PC-3 (cell line): ENCODE measurements around the gene CLIP1. TPM values are rescaled to one million over a fixed set of nuclear protein-coding genes. Genes with fewer than 3 reads are reported as not detected.
"Not testable (repeated sequence)": the region's sequence is repeated elsewhere in the genome, so short reads cannot be mapped to it uniquely, and the experiment has no call there.

ENCODE experiments used
- ATAC-seq: fragments of 200-7000 bp; cut with Tn5 transposase; 2 replicates; pipeline ENCODE4 v1.9.1; 2020; ENCODE audit warnings: mild to moderate bottlenecking, moderate library complexity
- BruUV-seq: library from RNA; stranded (reverse); fragments of 400-500 nt; replicated peaks from 2 replicates; lab custom pipeline; 2021; lab: Mats Ljungman, UMichigan
- CTCF ChIA-PET: fragments of 300-600 bp; sonication (Branson Sonifier 250); formaldehyde crosslinking; loops from one replicate; lab custom pipeline; 2022; ENCODE audit warnings: antibody characterized with exemption; lab: Charles Lee
- POLR2A ChIA-PET: fragments of 300-600 bp; sonication (Branson Sonifier 250); formaldehyde crosslinking; loops from one replicate; lab custom pipeline; 2022; ENCODE audit warnings: antibody characterized with exemption; ENCODE audit not compliant: unreplicated experiment; lab: Charles Lee
- DNase-seq: peaks from one replicate; pipeline ENCODE4 v3.0.0-alpha.2; 2015
- H2AFZ ChIP-seq: fragments of 300-600 bp; sonication (generic); 2 replicates; pipeline ENCODE4 v1.6.0; 2016; ENCODE audit warnings: antibody characterized with exemption, low read length
- H3F3A ChIP-seq: fragments of 300-600 bp; sonication (generic); one replicate; pipeline ENCODE4 v1.6.0; 2017; ENCODE audit warnings: antibody characterized with exemption, low read length, control low read depth, mild to moderate bottlenecking; ENCODE audit not compliant: unreplicated experiment
- H3K27ac ChIP-seq: fragments of 300-600 bp; sonication (generic); 2 replicates; pipeline ENCODE4 v1.5.1; 2016; ENCODE audit warnings: mild to moderate bottlenecking, low read length
- H3K27me3 ChIP-seq: fragments of 300-600 bp; sonication (generic); 2 replicates; pipeline ENCODE4 v1.6.1; 2016; ENCODE audit warnings: low read length, mixed read lengths
- H3K36me3 ChIP-seq: fragments of 300-600 bp; sonication (generic); 2 replicates; pipeline ENCODE4 v1.6.1; 2016; ENCODE audit warnings: low read depth, mixed run types, low read length, mixed read lengths
- H3K4me1 ChIP-seq: fragments of 300-600 bp; sonication (generic); 2 replicates; pipeline ENCODE4 v1.5.1; 2016; ENCODE audit warnings: low read length; ENCODE audit not compliant: insufficient read depth
- H3K4me2 ChIP-seq: fragments of 300-600 bp; sonication (generic); 2 replicates; pipeline ENCODE4 v1.6.0; 2016; ENCODE audit warnings: low read length
- H3K4me3 ChIP-seq: fragments of 300-600 bp; sonication (generic); 2 replicates; pipeline ENCODE4 v1.5.1; 2016; ENCODE audit warnings: mild to moderate bottlenecking, low read length, mixed read lengths
- H3K79me2 ChIP-seq: fragments of 300-600 bp; sonication (generic); 2 replicates; pipeline ENCODE4 v1.6.1; 2017; ENCODE audit warnings: low read length, mixed read lengths
- H3K9ac ChIP-seq: fragments of 300-600 bp; sonication (generic); 2 replicates; pipeline ENCODE4 v1.6.0; 2016; ENCODE audit warnings: mild to moderate bottlenecking, low read length
- H3K9me2 ChIP-seq: fragments of 300-600 bp; sonication (generic); replicated peaks from 2 replicates; pipeline ENCODE4 v1.6.1; 2016; ENCODE audit warnings: mixed run types, low read length, mixed read lengths
- H3K9me3 ChIP-seq: fragments of 300-600 bp; sonication (generic); 2 replicates; pipeline ENCODE4 v1.6.1; 2016; ENCODE audit warnings: low read length, mixed read lengths
- H4K20me1 ChIP-seq: fragments of 300-600 bp; sonication (generic); 2 replicates; pipeline ENCODE4 v1.6.1; 2016; ENCODE audit warnings: low read length, mixed read lengths
- CTCF ChIP-seq: fragments of 300-600 bp; sonication (generic); conservative IDR thresholded peaks from 2 replicates; pipeline ENCODE4 v1.5.1; 2017; ENCODE audit warnings: antibody characterized with exemption, low read depth, mild to moderate bottlenecking, low read length
- EZH2 ChIP-seq: fragments of 300-600 bp; sonication (generic); IDR thresholded peaks from one replicate; pipeline ENCODE4 v1.6.1; 2017; ENCODE audit warnings: antibody characterized with exemption, mild to moderate bottlenecking, low read length; ENCODE audit not compliant: unreplicated experiment
- EZH2phosphoT487 ChIP-seq: fragments of 300-600 bp; sonication (generic); IDR thresholded peaks from 2 replicates; pipeline ENCODE4 v1.6.1; 2018; ENCODE audit warnings: mild to moderate bottlenecking, antibody characterized with exemption, low read length, borderline replicate concordance
- intact Hi-C: fragments of 100-400 bp; cut with micrococcal nuclease; formaldehyde crosslinking; loops from 2 replicates; pipeline ENCODE4 v1.9.0; 2023
- total RNA-seq: library from RNA; depleted of rRNA; stranded (reverse); fragments of >200 nt; gene quantifications from 2 replicates; pipeline ENCODE4 v1.2.3, GENCODE V29; 2014

The CLIP1 gene
- total RNA-seq, 1 experiment from 2014 or later: 46.4 TPM

- H3K4me2 ChIP-seq: 0 out of 2 replicates have a peak overlapping the region, but pooled peaks have one; percentile 15
- BruUV-seq: TSS peak; percentile 91
- H3K4me3 ChIP-seq: no peak overlapping the region
- intact Hi-C loops: no loop called here
- CTCF ChIA-PET: no interaction called here
- H3K27me3 ChIP-seq: no peaks in the 10 kb centered on the region
- H3F3A ChIP-seq: no peaks in the 10 kb centered on the region
- H3K9me3 ChIP-seq: no peaks in the 10 kb centered on the region
- TF ChIP-seq CTCF (no peak), EZH2phosphoT487 (no peak), EZH2 (no peak)
- H3K79me2 ChIP-seq: peaks cover 48% of the 10 kb centered on the region
- H3K27ac ChIP-seq: peak overlapping the region; percentile 14
- H3K9ac ChIP-seq: no peak overlapping the region
- ATAC-seq (peak; percentile 90), DNase-seq (peak; percentile 78)
- peaks cover 10% of the 10 kb centered on the region; the same call in 1 of the 2 replicates for H3K36me3 ChIP-seq
- H3K4me1 ChIP-seq: peaks cover 19% of the 10 kb centered on the region
- H4K20me1 ChIP-seq: no peaks in the 10 kb centered on the region
- POLR2A ChIA-PET: interaction anchor here (0.6 kb wide), 1 partner anchor 1295 kb away, joined by 4 read pairs; no protein-coding TSS in a partner anchor
- no peaks in the 10 kb centered on the region for H3K9me2 ChIP-seq
- no peak overlapping the region for H2AFZ ChIP-seq
These were observed 55.6 kb downstream of the CLIP1 start for GRCh38 chr12:122366685-122367475.

- Histone ChIP-seq H3K4me1 (peaks cover 19% of the 10 kb centered on the region), H3K36me3 (peaks cover 19% of the 10 kb centered on the region; the same call in 1 of the 2 replicates), H3K79me2 (peaks cover 32% of the 10 kb centered on the region)
- H3K9me3 ChIP-seq, ATAC-seq, H3K9me2 ChIP-seq, H2AFZ ChIP-seq, H3K27ac ChIP-seq, intact Hi-C loops, CTCF ChIA-PET, DNase-seq, H3K9ac ChIP-seq, H3K4me3 ChIP-seq, H3F3A ChIP-seq, H3K4me2 ChIP-seq, H4K20me1 ChIP-seq, H3K27me3 ChIP-seq, BruUV-seq: not testable (repeated sequence)
- POLR2A ChIA-PET: interaction anchor here (0.6 kb wide), 1 partner anchor 63 kb away, joined by 7 read pairs; no protein-coding TSS in a partner anchor
These were observed 57.2 kb downstream of the CLIP1 start for GRCh38 chr12:122365226-122365625.

GRCh38 chr12:122363782-122364181 is 58.7 kb downstream of the CLIP1 start:
- CTCF ChIA-PET: no interaction called here

More at GRCh38 chr12:122363782-122364181, 58.7 kb downstream of the CLIP1 start:
- Histone ChIP-seq H3K9me3 (no peaks in the 10 kb centered on the region), H3K36me3 (peaks cover 27% of the 10 kb centered on the region; the same call in 1 of the 2 replicates), H3K27me3 (no peaks in the 10 kb centered on the region), H3K9ac (no peak overlapping the region), H3F3A (no peaks in the 10 kb centered on the region), H3K79me2 (peaks cover 26% of the 10 kb centered on the region), H3K27ac (no peak overlapping the region), H3K9me2 (no peaks in the 10 kb centered on the region), H3K4me3 (no peak overlapping the region), H3K4me2 (no peak overlapping the region), H2AFZ (no peak overlapping the region), H3K4me1 (peaks cover 19% of the 10 kb centered on the region), H4K20me1 (no peaks in the 10 kb centered on the region)
- POLR2A ChIA-PET: interaction anchor here (0.5 to 0.6 kb wide), 2 partner anchors 12 to 36 kb away, joined by 3 to 10 read pairs; no protein-coding TSS in a partner anchor
- intact Hi-C loops: no loop called here
- no TSS peak for BruUV-seq
- DNase-seq (no peak), ATAC-seq (no peak)
- TF ChIP-seq EZH2phosphoT487 (no peak), EZH2 (no peak), CTCF (no peak)
